GM18873 (cell line): ENCODE results near the gene DMKN.

ENCODE experiments used
- ATAC-seq: cut with Tn5 transposase; IDR thresholded peaks from one replicate; pipeline ENCODE4 v1.9.1; 2021; ENCODE audit warnings: mild to moderate bottlenecking, moderate library complexity, moderate number of reproducible peaks; ENCODE audit not compliant: unreplicated experiment, low FRiP score

The DMKN gene

GRCh38 chr19:35528218-35529038 lies 15.0 kb upstream of the DMKN start, which contains the start of gene SBSN:
Gene SBSN, minus strand, starts transcription at chr19:35528311. Its CDS starts 30 bp downstream, at chr19:35528281.
- ATAC-seq = no peak

DNA sequence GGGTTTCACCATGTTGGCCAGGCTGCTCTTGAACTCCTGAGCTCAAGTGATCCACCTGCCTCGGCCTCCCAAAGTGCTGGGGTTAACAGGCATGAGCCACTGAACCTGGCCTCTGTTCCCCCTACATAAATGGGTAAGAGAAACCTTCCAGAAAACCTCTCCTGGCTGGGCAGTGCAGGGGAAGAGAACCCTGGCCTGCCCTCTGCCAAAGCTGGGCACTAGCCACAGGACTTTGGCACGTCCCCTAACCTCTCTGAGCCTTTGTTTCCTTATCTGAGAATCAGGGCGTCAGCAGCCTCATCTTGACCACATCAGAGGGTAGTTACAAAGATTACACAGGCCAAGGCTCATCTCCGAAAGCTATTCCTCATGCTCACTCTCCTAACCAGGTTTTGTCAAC lies 12.4 kb upstream of the DMKN start:
- no peak for ATAC-seq

- no peak for ATAC-seq
These were observed 10.9 kb upstream of the DMKN start for GRCh38 chr19:35524181-35524837.

DNA sequence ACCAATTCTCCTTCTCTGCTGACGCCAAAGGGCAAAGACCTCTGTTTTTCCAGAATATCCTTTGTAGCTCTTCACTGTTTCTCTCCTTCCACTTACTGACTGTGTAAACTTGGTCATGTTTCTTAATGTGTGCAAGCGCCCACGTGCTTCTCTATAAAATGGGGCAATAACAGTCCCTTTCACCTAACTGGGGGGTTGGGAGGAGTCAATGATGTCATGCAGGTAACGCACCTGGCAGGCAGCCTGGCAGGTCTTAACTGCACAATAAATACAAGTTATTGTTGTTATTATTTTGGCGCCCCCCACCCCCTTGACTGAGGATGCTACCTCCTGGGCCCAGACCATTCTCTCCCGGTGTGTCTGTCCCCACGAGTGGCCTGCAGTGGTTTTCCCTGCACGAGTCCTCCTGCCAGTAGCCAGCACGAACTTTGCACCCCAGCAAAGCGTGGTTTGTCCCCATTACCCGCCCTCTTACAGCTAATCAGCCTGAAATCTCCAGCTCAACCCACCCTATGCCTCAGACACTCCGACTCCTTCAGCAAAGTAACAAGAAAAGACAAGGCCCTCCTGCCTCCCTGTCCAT lies 9.4 kb upstream of the DMKN start:
- no peak for ATAC-seq

DNA sequence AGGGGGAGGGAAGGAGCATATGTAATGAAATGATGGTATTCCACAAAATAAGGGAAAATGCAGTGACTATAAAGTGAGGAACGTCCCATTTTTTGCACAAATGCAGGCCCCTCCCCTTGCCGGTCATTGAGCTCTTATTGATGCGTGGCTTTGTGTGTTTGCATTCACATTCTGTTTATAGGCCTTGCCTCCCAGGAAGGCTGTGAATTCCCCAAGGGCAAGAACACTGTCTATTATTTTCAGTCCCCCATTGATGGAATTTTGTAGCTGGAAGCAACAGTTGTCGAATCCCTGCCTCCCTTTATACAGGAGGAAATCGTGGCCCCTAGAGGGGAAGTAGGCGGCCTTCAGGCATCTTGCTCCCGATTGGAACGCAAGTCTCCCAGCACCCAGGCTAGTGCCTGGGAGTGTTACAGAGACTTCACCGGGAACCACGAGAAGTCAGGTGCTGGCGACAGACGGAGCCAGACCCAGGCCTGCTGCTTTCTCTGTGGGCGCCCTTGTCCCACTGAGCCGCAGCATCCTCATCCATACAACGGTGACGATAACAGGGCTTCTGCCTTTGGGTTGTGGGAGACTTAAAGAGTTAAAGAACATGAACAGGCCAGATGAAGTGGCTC lies 7.8 kb upstream of the DMKN start:
- no peak for ATAC-seq

- no peak for ATAC-seq
These were observed 5.8 kb upstream of the DMKN start for GRCh38 chr19:35519291-35519690.

GRCh38 chr19:35518313-35518712 lies 4.9 kb upstream of the DMKN start:
- ATAC-seq = no peak

GRCh38 chr19:35517342-35517741 lies 3.9 kb upstream of the DMKN start:
- no peak for ATAC-seq

DNA sequence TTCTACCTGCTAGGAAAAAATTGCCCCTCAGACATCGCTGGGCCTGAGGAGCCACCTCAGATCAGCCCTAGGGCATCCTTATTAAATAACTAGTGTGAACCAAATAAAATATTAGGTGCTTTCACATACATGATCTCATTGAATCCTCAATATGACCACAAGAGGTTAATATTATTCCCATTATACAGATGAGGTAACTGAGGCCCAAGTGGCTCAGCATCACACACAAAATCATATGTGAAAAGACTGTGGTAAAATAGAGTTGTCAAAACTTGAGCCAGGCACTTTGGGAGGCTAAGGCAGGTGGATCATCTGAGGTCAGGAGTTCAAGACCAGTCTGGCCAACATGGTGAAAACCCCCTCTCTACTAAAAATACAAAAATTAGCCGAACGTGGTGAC lies 2.9 kb upstream of the DMKN start:
- ATAC-seq = no peak

DNA sequence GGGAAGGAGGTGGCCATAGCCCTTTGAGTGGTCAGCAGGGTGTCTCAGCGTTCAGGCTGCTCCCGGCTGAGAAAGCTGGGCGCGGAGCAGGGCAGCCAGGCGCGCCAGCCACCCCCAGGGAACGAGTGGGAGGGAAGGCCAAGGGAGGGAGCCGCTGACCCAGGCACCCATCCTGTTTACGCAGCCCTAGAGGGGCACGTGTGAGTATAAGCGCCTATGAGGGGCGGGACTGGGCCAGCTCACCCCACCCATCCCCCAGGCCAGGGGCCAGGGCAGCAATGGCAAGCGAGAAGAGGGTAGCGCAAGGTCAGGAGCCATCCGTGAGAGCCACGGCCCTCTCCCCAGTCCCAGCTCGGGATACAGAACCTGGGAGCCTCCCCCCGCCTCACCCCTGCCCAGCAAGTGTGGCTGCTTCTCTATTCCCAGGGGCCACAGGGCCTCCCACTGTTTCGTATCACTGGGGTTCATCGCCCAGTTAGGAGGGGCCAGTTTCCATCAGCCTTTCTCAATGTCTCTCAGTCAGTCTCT lies 897 bp upstream of the DMKN start:
- ATAC-seq = no peak

DNA sequence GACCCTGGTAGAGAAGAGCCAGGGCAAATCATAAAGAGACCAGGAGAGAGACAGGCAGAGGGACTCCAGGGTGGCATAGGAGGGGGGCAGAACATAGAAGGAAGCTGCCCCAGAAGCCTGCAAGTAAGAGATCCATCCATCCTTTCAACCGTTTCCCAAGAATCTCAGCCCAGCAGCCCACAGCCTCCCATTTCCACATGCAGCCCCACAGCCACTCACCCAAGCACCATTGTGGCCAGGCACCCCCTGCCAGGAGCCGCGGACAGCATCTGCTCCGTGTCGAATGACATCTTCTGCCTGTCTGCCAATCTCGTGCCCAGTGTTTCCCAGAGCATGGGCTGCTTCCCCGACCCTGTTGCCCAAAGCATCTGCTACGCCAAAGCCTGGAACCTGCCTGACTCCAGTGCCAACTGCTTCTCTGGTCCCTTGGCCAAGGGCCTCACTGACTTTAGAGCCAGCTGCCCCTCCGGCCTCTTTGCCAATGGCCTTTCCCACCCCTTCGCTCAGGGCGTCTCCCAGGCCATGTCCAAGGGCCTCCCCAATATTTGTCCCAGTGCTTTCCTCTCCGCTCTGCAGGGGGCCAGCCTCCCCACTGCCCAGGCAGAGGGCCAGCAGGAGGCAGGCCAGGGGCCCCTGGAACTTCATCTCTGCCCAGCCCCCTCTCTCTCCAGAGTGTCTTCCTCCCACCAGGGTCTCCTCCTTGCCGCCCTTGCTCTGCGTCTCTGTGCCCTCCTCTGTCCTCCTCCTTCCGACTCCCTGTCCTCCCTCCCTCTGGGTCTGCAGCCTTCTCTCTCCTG lies 420 bp downstream of the DMKN start:
- no peak for ATAC-seq

DNA sequence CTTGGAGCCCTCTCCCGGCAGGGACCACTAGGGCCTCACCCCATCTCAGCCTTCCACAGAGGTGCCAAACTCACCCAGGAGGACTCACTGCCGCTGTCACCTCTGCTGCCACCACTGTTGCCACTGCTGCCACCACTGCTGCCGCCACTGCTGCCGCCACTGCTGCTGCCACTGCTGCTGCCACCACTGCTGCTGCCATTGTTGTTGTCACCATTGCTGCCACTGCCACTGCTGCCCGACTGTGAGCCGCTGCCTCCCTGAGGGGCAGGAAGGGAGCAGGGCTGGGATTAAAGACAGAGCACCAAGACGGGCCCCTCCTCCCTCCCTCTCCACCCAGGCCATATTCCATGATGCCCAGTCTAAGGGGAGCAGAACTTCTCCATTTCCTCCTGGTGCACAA lies 2.1 kb downstream of the DMKN start:
- ATAC-seq = no peak

- ATAC-seq = no peak
These were observed 2.9 kb downstream of the DMKN start for GRCh38 chr19:35510626-35510964.

DNA sequence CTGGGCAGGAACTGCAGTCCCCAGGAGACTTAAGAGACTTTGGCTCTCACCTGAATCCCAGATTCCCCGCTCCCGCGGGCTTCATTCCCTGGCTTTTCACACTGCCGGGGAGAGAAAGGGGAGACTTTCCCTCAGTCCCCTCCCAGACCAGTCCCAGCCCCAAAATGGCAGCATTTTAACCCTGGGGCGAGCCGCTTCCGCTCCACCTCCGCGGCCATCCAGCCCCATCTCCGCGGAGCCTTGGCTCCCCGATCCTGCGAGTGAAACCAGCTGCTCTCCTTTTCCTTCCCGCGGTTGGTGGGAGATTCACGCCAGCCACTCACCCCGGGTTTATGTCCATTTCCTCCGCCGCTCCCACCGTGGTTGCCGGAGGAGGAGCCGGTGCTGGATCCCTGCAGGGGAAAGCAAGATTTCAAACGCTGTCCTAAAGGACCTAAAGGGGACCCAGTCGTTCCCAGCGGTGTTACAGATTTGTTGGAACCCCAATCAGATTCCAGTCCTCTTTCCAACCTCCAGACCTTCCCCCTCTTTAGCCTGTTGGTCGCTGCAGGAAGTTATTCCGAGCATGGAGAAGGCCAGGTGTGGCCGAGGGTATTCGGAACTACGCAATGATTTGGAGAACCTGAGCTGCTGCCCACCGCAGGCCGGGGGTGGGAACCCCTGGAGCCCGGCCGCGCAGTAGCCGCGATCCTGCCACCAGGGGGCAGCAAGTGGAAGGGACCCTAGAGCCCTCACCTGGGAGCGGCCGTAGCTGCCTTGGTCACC lies 3.4 kb downstream of the DMKN start:
- no peak for ATAC-seq

- no peak for ATAC-seq
These were observed 4.3 kb downstream of the DMKN start for GRCh38 chr19:35509018-35509652.

DNA sequence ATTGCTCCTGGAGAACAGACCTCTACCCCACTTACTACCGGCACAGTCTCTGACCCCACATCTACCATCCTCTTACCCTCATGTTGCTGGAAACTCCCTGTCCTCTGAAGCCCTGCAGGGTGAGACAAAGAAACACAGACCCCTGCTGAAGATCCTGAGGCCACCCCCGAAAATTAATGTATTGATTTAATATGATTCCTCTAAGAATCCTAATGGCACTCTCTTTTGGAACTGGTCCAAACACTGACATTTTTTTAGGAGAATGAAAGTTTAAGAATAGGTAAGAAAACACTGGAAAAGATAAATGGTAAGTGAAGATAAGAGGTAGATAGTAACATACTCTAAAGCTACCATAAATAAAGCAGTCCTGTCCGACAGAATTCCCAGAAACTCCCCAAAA lies 5.3 kb downstream of the DMKN start:
- no peak for ATAC-seq

DNA sequence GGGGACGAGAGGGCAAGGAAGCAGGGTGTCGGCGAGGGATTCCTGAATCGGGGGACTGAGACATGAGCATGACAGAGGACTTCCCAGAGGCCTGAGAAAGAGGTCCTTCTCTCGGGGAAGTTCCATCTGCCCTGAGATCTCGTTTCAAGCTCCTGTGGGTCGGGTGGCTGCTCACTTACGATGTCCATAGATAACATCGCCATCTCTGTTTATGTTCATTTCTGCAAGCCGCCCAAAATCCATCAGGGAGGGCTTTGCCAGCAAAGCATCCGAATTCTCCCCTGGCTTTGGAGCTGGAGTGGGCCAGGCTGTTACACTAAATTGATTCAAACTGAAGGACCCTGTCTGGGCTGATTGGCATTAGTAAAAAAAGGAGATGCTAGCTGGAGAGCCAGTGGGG lies 5.9 kb downstream of the DMKN start:
- no peak for ATAC-seq

DNA sequence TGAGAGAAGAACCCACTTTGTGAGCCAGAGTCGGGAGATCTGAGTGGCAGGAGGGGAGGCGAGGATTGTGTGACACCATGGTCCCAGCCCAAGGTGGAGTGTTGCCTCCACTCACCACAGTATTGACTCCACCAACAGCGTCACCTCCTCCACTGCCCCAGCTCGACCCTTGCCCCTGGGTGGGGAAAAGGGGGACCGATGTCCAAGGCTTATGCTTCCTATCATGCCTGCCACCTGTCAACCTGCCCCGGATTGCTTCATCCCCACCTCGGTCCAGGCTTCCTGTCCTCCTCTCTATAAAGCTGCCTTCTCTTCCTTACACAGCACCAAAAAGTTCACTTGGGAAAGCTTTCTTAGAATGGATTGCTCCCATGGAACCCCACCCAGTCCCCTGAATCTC lies 7.4 kb downstream of the DMKN start:
- no peak for ATAC-seq

DNA sequence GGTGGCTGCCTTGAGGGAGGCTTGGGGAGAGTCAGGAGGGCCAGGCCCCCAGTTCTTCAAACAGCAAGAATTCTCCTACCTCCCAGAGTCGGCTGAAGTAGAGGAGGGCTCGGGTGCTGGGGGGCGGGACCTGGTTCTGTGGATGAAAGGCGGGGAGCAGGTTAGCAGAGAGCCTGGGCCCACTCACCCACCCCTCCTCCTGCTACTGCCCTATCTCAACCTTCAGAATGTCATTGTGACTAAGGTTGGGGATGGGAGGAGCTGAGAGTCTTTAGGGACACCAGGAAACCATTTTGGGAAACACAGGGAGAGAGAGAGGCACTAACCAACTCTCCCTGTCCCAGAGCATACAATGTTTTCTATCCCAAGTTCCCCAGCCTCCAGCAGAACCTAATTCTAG lies 10.7 kb downstream of the DMKN start:
- ATAC-seq = no peak
